ENCODE measurements around the gene GRID2IP.
"Not testable (repeated sequence)": the region's sequence is repeated elsewhere in the genome, so short reads cannot be mapped to it uniquely, and the experiment has no call there.

The GRID2IP gene

DNA sequence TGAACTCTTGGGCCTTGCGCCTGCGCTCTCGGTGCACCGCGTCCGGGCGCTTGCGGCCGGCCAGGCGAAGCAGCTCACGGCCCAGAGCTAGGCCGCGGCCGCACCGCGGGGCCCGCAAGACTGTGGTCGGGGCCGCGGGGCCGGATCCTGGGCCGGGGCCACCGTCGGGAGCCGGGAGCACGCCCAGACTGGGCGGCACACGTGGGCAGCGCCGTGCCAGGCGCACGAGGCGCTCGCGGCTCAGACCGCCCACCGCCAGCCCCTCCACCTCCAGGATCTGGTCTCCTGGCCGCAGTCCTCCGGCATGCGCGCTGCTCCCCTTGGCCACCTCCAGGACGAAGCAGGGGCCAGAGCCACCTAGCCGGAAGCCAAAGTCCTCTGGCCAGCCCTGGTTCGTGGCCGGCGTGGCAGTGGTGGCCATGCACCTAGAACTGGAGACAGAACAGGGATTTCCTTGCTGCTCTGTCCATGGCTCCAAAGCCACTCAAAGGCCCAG, at the start of gene GRID2IP:
Gene GRID2IP, minus strand, starts transcription at position 446 of the 496 bp plus-strand sequence. Its CDS starts 25 bp downstream, at position 421.
- H3K9me3 Mint-ChIP-seq = no peaks in the 10 kb centered on the region
- H3K4me3 Mint-ChIP-seq = no peak within 1 kb of the TSS
- no peak within 1 kb of the TSS for H3K27ac Mint-ChIP-seq
- DNase-seq (no peak), ATAC-seq (peak; percentile 58)
- H3K4me1 Mint-ChIP-seq = peaks cover 10% of the 10 kb centered on the region
- H3K27me3 Mint-ChIP-seq = no peaks in the 10 kb centered on the region

GRCh38 chr7:6600093-6600492, 48.8 kb upstream of the GRID2IP start:
- Mint-ChIP-seq H3K27ac (peak overlapping the region in 1 of 2 donors; percentile 63), H3K4me1 (peaks cover 6% of the 10 kb centered on the region), H3K4me3 (no peak overlapping the region), H3K27me3 (no peaks in the 10 kb centered on the region), H3K9me3 (no peaks in the 10 kb centered on the region)
- DNase-seq (no peak), ATAC-seq (no peak)

GRCh38 chr7:6590645-6591110, 39.4 kb upstream of the GRID2IP start:
- Mint-ChIP-seq H3K4me3 (peak overlapping the region; percentile 85 to 88), H3K27ac (peak overlapping the region; percentile 82 to 94), H3K9me3 (no peaks in the 10 kb centered on the region), H3K4me1 (peaks cover 34% of the 10 kb centered on the region), H3K27me3 (no peaks in the 10 kb centered on the region)
- DNase-seq = no peak
- ATAC-seq = no peak

GRCh38 chr7:6589829-6590644, 38.8 kb upstream of the GRID2IP start, which contains the start of gene INTS15:
TSS of gene INTS15 (plus strand) at chr7:6590021. CDS start at chr7:6590284, 263 bp downstream.
- ATAC-seq (peak; percentile 93), DNase-seq (peak; percentile 85 to 89)
- Mint-ChIP-seq H3K27ac (peak within 1 kb of the TSS; percentile 82 to 97), H3K27me3 (no peaks in the 10 kb centered on the region), H3K4me3 (peak within 1 kb of the TSS; percentile 85 to 88), H3K4me1 (peaks cover 34% of the 10 kb centered on the region), H3K9me3 (no peaks in the 10 kb centered on the region)

DNA sequence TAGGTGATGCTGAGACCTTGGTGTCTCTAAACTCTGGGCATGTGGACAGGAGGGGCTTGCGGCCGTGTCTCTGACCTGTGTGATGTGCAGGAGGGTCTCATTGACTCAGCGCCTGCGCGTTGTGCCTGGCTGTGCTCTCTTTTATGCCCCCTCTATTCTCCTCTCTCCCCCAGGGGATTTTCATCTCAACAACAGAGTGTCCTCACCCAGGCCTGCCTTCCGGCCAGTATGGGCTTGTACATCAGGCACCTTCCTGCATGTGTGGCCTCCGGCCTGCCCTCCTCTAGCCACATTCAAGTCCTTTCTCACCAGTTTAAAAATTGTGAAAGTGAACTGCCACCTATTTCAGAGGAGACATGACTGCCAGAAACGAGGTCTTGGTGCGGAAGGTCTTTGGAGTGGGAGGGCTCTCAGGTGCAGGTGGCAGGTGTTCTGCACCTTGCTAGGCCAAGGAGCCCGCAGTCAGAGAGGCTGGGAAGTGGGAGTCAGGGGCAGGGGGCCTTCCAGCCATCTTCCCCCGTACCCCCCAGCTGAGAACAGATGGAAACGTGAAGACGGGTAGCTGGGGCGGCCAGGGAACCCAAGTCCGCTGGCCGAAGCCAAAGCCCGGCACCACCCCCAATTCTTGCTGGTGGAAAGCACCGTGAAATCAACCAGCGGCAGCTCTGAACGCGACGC, 38.0 kb upstream of the GRID2IP start:
- DNase-seq (no peak), ATAC-seq (no peak)
- Mint-ChIP-seq H3K4me3 (peak overlapping the region; percentile 60 to 80), H3K27ac (peak overlapping the region in 1 of 2 donors; percentile 97), H3K27me3 (no peaks in the 10 kb centered on the region), H3K4me1 (peaks cover 34% of the 10 kb centered on the region), H3K9me3 (no peaks in the 10 kb centered on the region)

GRCh38 chr7:6588566-6588965, 37.3 kb upstream of the GRID2IP start:
- no peaks in the 10 kb centered on the region for H3K9me3 Mint-ChIP-seq
- H3K4me3 Mint-ChIP-seq = peak overlapping the region in 1 of 2 donors; percentile 80
- no peaks in the 10 kb centered on the region for H3K27me3 Mint-ChIP-seq
- ATAC-seq (no peak), DNase-seq (no peak)
- no peak overlapping the region for H3K27ac Mint-ChIP-seq
- H3K4me1 Mint-ChIP-seq = peaks cover 34% of the 10 kb centered on the region

GRCh38 chr7:6585746-6586432, 34.6 kb upstream of the GRID2IP start:
- not testable (repeated sequence) for H3K9me3 Mint-ChIP-seq, H3K4me3 Mint-ChIP-seq, H3K27me3 Mint-ChIP-seq, ATAC-seq, DNase-seq
- Mint-ChIP-seq H3K27ac (peak overlapping the region; percentile 10 to 17), H3K4me1 (peaks cover 24% of the 10 kb centered on the region)

GRCh38 chr7:6579446-6579845, 28.2 kb upstream of the GRID2IP start:
- H3K4me3 Mint-ChIP-seq = peak overlapping the region in 1 of 2 donors; percentile 98

GRCh38 chr7:6578114-6579084, 27.1 kb upstream of the GRID2IP start:
- Mint-ChIP-seq H3K27ac (peak overlapping the region in 1 of 2 donors; percentile 97), H3K4me1 (peaks cover 49% of the 10 kb centered on the region), H3K27me3 (no peaks in the 10 kb centered on the region), H3K4me3 (peak overlapping the region; percentile 85 to 98), H3K9me3 (no peaks in the 10 kb centered on the region)
- no peak for ATAC-seq
- DNase-seq = no peak

More at GRCh38 chr7:6579446-6579845, 28.2 kb upstream of the GRID2IP start:
- peaks cover 49% of the 10 kb centered on the region for H3K4me1 Mint-ChIP-seq
- no peaks in the 10 kb centered on the region for H3K9me3 Mint-ChIP-seq
- H3K27ac Mint-ChIP-seq = peak overlapping the region in 1 of 2 donors; percentile 17
- ATAC-seq = no peak
- H3K27me3 Mint-ChIP-seq = no peaks in the 10 kb centered on the region
- no peak for DNase-seq

DNA sequence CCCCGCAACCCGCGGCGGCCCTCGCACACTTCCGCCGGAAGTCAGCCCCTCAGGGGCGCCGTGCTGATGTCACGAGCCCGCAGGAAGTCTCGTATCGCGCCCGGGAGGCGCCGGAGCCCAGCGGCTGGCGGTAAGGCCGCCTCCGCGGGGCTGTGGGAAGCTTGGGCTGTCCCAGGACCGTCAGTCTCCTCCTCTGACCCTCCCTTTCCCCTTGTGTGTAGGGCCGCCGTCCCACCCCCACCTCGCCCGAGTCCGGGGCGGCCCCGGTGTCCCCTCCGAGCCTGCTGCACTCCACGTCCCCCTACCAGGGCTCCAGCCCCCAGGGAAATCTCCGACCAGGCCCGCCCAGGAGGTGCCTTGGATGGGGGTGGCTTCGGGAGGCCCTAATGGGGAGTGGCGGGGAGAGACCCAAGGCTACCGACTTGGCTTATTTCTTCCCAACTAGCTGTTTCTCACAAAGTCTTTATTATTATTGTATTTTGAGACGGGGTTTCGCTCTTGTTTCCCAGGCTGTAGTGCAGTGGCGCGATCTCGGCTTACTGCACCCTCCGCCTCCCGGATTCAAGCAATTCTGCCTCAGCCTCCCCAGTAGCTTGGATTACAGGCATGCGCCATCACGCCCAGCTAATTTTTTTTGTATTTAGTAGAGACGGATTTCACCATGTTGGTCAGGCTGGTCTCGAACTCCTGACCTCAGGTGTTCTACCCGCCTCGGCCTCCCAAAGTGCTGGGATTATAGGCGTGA, 26.3 kb upstream of the GRID2IP start, which contains the start of gene ZDHHC4:
Gene ZDHHC4, plus strand, starts transcription at position 86 of the 745 bp plus-strand sequence. CDS start 3,108 bp downstream, outside the sequence.
- peak within 1 kb of the TSS; percentile 85 to 98 for H3K4me3 Mint-ChIP-seq
- H3K9me3 Mint-ChIP-seq = no peaks in the 10 kb centered on the region
- no peaks in the 10 kb centered on the region for H3K27me3 Mint-ChIP-seq
- ATAC-seq (peak; percentile 97), DNase-seq (peak; percentile 85 to 90)
- peak within 1 kb of the TSS; percentile 88 to 97 for H3K27ac Mint-ChIP-seq
- peaks cover 49% of the 10 kb centered on the region for H3K4me1 Mint-ChIP-seq

DNA sequence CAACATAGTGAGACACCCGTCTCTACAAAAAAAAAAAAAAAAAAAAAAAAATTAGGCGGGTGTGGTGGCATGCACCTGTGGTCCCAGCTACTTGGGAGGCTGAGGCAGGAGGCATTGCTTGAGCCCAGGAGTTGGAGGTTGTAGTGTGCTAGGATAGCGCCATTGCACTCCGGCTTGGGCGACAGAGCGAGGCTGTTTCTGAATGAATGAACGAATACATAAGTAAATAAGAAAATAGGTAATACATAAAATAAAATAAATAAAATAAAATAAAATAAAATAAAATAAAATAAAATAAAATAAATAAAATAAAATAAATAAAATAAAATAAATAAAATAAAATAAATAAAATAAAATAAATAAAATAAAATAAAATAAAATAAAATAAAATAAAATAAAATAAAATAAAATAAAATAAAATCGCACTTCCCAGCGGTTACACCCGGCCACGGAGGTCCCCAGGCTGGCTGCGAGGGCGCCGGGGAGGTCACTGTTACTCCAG, 25.7 kb upstream of the GRID2IP start:
- peak overlapping the region; percentile 85 to 98 for H3K4me3 Mint-ChIP-seq
- H3K4me1 Mint-ChIP-seq = peaks cover 46% of the 10 kb centered on the region
- DNase-seq, H3K27me3 Mint-ChIP-seq, H3K9me3 Mint-ChIP-seq, ATAC-seq: not testable (repeated sequence)
- peak overlapping the region; percentile 88 to 97 for H3K27ac Mint-ChIP-seq

GRCh38 chr7:6576024-6576866, 25.0 kb upstream of the GRID2IP start:
- Mint-ChIP-seq H3K4me3 (peak overlapping the region; percentile 70 to 83), H3K9me3 (no peaks in the 10 kb centered on the region), H3K27me3 (no peaks in the 10 kb centered on the region), H3K27ac (peak overlapping the region; percentile 54 to 57), H3K4me1 (peaks cover 40% of the 10 kb centered on the region)
- peak in 1 of 2 donors; percentile 19 for DNase-seq
- no peak for ATAC-seq
